ENCODE results near the gene UBAP2. TPM values are rescaled to one million over a fixed set of nuclear protein-coding genes. Genes with fewer than 3 reads are reported as not detected.

Gene UBAP2
- total RNA-seq (10 to 100 TPM; 28.2 to 40.3 TPM), polyA plus RNA-seq (ENCODE audit: insufficient read length in 6 of 6) (10 to 100 TPM; 33.7 to 38.1 (median 36.3) TPM)
- long read RNA-seq, donor 1 = 0 reads
- long read RNA-seq, donor 2, partial matches to known transcripts = 0 of 1 reads
- long read RNA-seq, donor 2, other reads (novel, unspliced or antisense) = 0 of 1 reads
- long read RNA-seq, donor 3 = 0 reads
- long read RNA-seq, donor 4, partial matches to known transcripts = 8 of 9 reads
- long read RNA-seq, donor 4, other reads (novel, unspliced or antisense) = 0 of 9 reads
- long read RNA-seq, donor 5 = 0 reads
- long read RNA-seq, donor 6, full-length matches to known transcripts = 1 of 1 reads
- long read RNA-seq, donor 6, partial matches to known transcripts = 0 of 1 reads
- long read RNA-seq, donor 6, other reads (novel, unspliced or antisense) = 0 of 1 reads
- long read RNA-seq, donor 7 = 0 reads
- long read RNA-seq, donor 8, full-length matches to known transcripts = 1 of 6 reads
- long read RNA-seq, donor 8, partial matches to known transcripts = 5 of 6 reads
- long read RNA-seq, donor 8, other reads (novel, unspliced or antisense) = 0 of 6 reads
- long read RNA-seq, donor 9 = 0 reads
- long read RNA-seq, donor 10, partial matches to known transcripts = 1 of 1 reads
- long read RNA-seq, donor 10, other reads (novel, unspliced or antisense) = 0 of 1 reads
- long read RNA-seq, donor 11, partial matches to known transcripts = 5 of 6 reads
- long read RNA-seq, donor 11, other reads (novel, unspliced or antisense) = 0 of 6 reads
- long read RNA-seq, donor 12, partial matches to known transcripts = 0 of 1 reads
- long read RNA-seq, donor 12, other reads (novel, unspliced or antisense) = 0 of 1 reads

- Histone ChIP-seq H3K27ac (peak within 1 kb of the TSS; percentile 89 to 96), H3K9me3 (no peaks in the 10 kb centered on the region), H3K27me3 (no peaks in the 10 kb centered on the region), H3K4me1 (peaks cover 14 to 41% of the 10 kb centered on the region in 2 donors), H3K4me3 (peak within 1 kb of the TSS; percentile 68 to 77), H3K36me3 (peaks cover 0 to 3% of the 10 kb centered on the region in 2 donors)
- DNase-seq = peak; percentile 98 to 100 (median 99)
- TF ChIP-seq CTCF (IDR thresholded peaks at IDR 0.05) = peak in 1 of 2 donors; percentile 13
- intact Hi-C loops (cut with DNase I) = no loop called here
- peak; percentile 92 for ATAC-seq
Measured at GRCh38 chr9:34048727-34049629, at the start of gene UBAP2. TSS of gene UBAP2 (minus strand) at chr9:34048887. CDS start at chr9:34017148, 31,739 bp downstream.

GRCh38 chr9:34098307-34098706 lies 49.6 kb upstream of the UBAP2 start:
- no peak for DNase-seq
- intact Hi-C loops (cut with DNase I) = no loop called here

GRCh38 chr9:34097865-34098264 lies 49.2 kb upstream of the UBAP2 start:
- intact Hi-C loops (cut with DNase I) = no loop called here
- no peak for TF ChIP-seq CTCF (IDR thresholded peaks at IDR 0.05)
- Histone ChIP-seq H3K36me3 (peaks cover 0 to 100% of the 10 kb centered on the region in 2 donors), H3K27me3 (no peaks in the 10 kb centered on the region), H3K4me1 (no peaks in the 10 kb centered on the region), H3K9me3 (no peaks in the 10 kb centered on the region), H3K4me3 (no peak overlapping the region), H3K27ac (no peak overlapping the region)
- no peak for ATAC-seq
- DNase-seq = no peak

More at GRCh38 chr9:34098307-34098706, 49.6 kb upstream of the UBAP2 start:
- H3K4me1 ChIP-seq = no peaks in the 10 kb centered on the region
- no peak overlapping the region for H3K4me3 ChIP-seq
- TF ChIP-seq CTCF (IDR thresholded peaks at IDR 0.05) = no peak
- H3K9me3 ChIP-seq = no peaks in the 10 kb centered on the region
- H3K36me3 ChIP-seq = peaks cover 0 to 100% of the 10 kb centered on the region in 2 donors
- no peaks in the 10 kb centered on the region for H3K27me3 ChIP-seq
- ATAC-seq = no peak
- H3K27ac ChIP-seq = no peak overlapping the region

GRCh38 chr9:34096751-34097150 lies 48.1 kb upstream of the UBAP2 start:
- DNase-seq (no peak), ATAC-seq (no peak)
- Histone ChIP-seq H3K36me3 (peaks cover 0 to 100% of the 10 kb centered on the region in 2 donors), H3K27me3 (no peaks in the 10 kb centered on the region), H3K9me3 (no peaks in the 10 kb centered on the region), H3K4me3 (no peak overlapping the region), H3K27ac (no peak overlapping the region), H3K4me1 (no peaks in the 10 kb centered on the region)
- intact Hi-C loops (cut with DNase I) = no loop called here
- no peak for TF ChIP-seq CTCF (IDR thresholded peaks at IDR 0.05)
